ENCODE results near the gene PRAC1. TPM values are rescaled to one million over a fixed set of nuclear protein-coding genes. Genes with fewer than 3 reads are reported as not detected.

The PRAC1 gene
- total RNA-seq, 1 donor from 2014 or later = not detected

DNA sequence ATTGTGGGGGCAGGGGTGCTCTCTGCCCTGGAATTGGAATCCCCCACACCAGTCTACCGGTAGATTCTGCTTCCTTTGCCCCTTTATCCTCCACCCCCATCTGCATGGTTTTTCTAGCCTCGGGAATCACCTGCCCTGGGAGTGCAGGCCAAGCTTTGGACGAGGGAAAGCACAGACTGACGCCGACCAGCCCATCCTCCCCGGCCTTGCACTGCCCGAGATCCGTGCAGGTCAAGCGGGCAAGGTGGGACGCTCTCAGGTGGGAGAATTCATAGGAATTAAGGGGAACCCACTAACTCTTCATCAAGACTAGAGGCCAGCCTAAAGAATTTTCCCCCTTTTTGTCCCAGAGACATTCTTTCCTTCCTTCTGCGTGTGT, 16.1 kb upstream of the PRAC1 start:
- Mint-ChIP-seq H3K36me3 (no peaks in the 10 kb centered on the region), H3K4me3 (no peak overlapping the region), H3K27me3 (ENCODE audit: insufficient read depth, low read depth) (peaks cover 98% of the 10 kb centered on the region), H3K4me1 (no peaks in the 10 kb centered on the region), H3K9me3 (peaks cover 4% of the 10 kb centered on the region), H3K27ac (no peak overlapping the region)
- no peaks in the 10 kb centered on the region for H3K9me3 ChIP-seq (ENCODE audit: low read depth)
- TF ChIP-seq EZH2 (IDR thresholded peaks at IDR 0.05) (no peak), CTCF (IDR thresholded peaks at IDR 0.05) (no peak), EZH2phosphoT487 (IDR thresholded peaks at IDR 0.05) (no peak)
- no peaks in the 10 kb centered on the region for H3K4me1 ChIP-seq
- peaks cover 100% of the 10 kb centered on the region for H3K27me3 ChIP-seq
- H3K27ac ChIP-seq = no peak overlapping the region
- peaks cover 55% of the 10 kb centered on the region for H4K20me1 ChIP-seq (ENCODE audit: low read depth)
- no peak for DNase-seq (ENCODE audit: low spot score)
- no peaks in the 10 kb centered on the region for H3K36me3 ChIP-seq
- H3K4me3 ChIP-seq = no peak overlapping the region
- H3K9ac ChIP-seq = no peak overlapping the region
- H3F3A ChIP-seq (ENCODE audit: low read depth) = no peaks in the 10 kb centered on the region
- no peak overlapping the region for H2AFZ ChIP-seq (replicated peaks)
- no peaks in the 10 kb centered on the region for H3K79me2 ChIP-seq (ENCODE audit: low read depth)
- H3K4me2 ChIP-seq = no peak overlapping the region

- H3K27ac ChIP-seq = no peak overlapping the region
- H4K20me1 ChIP-seq (ENCODE audit: low read depth) = peaks cover 57% of the 10 kb centered on the region
- Mint-ChIP-seq H3K27me3 (ENCODE audit: insufficient read depth, low read depth) (peaks cover 96% of the 10 kb centered on the region), H3K9me3 (peaks cover 4% of the 10 kb centered on the region), H3K4me1 (no peaks in the 10 kb centered on the region), H3K36me3 (no peaks in the 10 kb centered on the region), H3K27ac (no peak overlapping the region), H3K4me3 (peak overlapping the region; percentile 7)
- no peaks in the 10 kb centered on the region for H3K36me3 ChIP-seq
- H3K27me3 ChIP-seq = peaks cover 100% of the 10 kb centered on the region
- H3K9me3 ChIP-seq (ENCODE audit: low read depth) = no peaks in the 10 kb centered on the region
- H2AFZ ChIP-seq (replicated peaks) = no peak overlapping the region
- no peak for DNase-seq (ENCODE audit: low spot score)
- no peaks in the 10 kb centered on the region for H3K4me1 ChIP-seq
- H3F3A ChIP-seq (ENCODE audit: low read depth) = no peaks in the 10 kb centered on the region
- H3K79me2 ChIP-seq (ENCODE audit: low read depth) = no peaks in the 10 kb centered on the region
- H3K4me3 ChIP-seq = no peak overlapping the region
- H3K9ac ChIP-seq = no peak overlapping the region
- TF ChIP-seq CTCF (IDR thresholded peaks at IDR 0.05) (no peak), EZH2 (IDR thresholded peaks at IDR 0.05) (no peak), EZH2phosphoT487 (IDR thresholded peaks at IDR 0.05) (no peak)
- H3K4me2 ChIP-seq = no peak overlapping the region
These were observed 15.2 kb upstream of the PRAC1 start for GRCh38 chr17:48737330-48738043.

DNA sequence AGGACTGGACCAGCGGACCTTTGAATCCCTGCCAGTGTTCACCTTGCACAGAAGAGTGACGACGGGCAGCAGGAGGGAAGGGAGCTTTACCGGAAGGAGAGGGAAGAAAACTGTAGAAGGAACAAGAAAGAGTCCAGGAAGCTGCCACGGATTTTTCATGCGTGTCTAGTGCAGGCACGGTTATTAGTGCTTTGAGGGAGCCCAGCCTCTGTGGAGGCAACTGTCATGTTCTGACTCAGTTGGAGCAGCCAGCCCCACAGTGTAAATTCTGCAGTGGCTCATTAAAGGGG, 12.7 kb upstream of the PRAC1 start:
- Mint-ChIP-seq H3K9me3 (peaks cover 9% of the 10 kb centered on the region), H3K27me3 (ENCODE audit: insufficient read depth, low read depth) (peaks cover 97% of the 10 kb centered on the region), H3K4me3 (no peak overlapping the region), H3K36me3 (peaks cover 3% of the 10 kb centered on the region), H3K4me1 (peaks cover 2% of the 10 kb centered on the region), H3K27ac (no peak overlapping the region)
- Histone ChIP-seq H3K9me3 (ENCODE audit: low read depth) (no peaks in the 10 kb centered on the region), H3K27me3 (peaks cover 100% of the 10 kb centered on the region), H3F3A (ENCODE audit: low read depth) (no peaks in the 10 kb centered on the region), H2AFZ (replicated peaks) (no peak overlapping the region), H3K36me3 (no peaks in the 10 kb centered on the region), H3K4me2 (no peak overlapping the region), H3K4me1 (no peaks in the 10 kb centered on the region), H3K4me3 (no peak overlapping the region), H3K79me2 (ENCODE audit: low read depth) (no peaks in the 10 kb centered on the region), H3K9ac (no peak overlapping the region), H3K27ac (no peak overlapping the region), H4K20me1 (ENCODE audit: low read depth) (peaks cover 70% of the 10 kb centered on the region)
- DNase-seq (ENCODE audit: low spot score) = no peak
- no peak for TF ChIP-seq EZH2 (IDR thresholded peaks at IDR 0.05)
- no peak for TF ChIP-seq CTCF (IDR thresholded peaks at IDR 0.05)
- no peak for TF ChIP-seq EZH2phosphoT487 (IDR thresholded peaks at IDR 0.05)
